ENCODE data around the gene KDM4C.
A peak's percentile ranks its signal among the peaks of the same experiment; 100 is the strongest.

The KDM4C gene

GRCh38 chr9:7137040-7137439 is 379.3 kb downstream of the KDM4C start:
- DNase-seq: no peak

DNA sequence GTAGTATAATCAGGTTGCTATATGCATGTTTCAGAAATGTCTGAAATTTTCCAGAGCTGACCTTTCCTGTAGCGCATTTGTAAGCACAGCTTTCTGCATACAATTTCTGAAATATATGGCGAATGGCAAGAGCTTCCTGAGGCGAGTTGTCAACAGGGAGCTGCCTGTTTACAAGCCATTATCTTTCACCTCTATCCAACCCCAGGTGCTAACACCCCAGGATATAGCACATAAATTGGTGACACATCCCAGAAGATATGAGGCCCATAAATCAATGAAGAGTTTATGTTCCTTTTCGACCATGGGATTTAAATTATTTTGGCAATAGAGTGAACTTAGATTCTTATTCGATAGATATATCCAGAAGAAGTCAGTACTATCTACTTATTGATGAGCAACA is 379.8 kb downstream of the KDM4C start:
- no peak for DNase-seq

- DNase-seq: no peak
Observed at GRCh38 chr9:7139886-7140285, 382.1 kb downstream of the KDM4C start.

DNA sequence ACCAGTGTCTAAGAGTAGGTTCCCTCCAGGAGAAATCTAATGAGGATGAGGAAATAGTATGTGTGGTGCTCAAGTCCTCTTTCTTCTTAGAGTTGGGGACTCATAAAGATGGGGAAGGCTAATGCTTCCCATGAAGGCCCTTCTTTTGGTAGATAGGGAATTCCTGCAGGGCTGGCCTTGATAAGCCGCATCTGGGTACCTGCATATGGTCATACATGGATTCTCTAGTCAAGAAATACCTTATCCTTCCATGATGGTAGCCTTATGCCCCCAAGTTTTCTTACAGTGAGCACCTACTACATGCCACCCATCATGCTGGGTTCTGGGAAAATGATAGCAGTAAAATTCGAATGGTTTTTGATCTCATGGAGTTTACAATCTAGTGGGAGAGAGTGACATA is 382.6 kb downstream of the KDM4C start:
- no peak for DNase-seq

GRCh38 chr9:7143645-7144200 is 385.9 kb downstream of the KDM4C start:
- DNase-seq: no peak

DNA sequence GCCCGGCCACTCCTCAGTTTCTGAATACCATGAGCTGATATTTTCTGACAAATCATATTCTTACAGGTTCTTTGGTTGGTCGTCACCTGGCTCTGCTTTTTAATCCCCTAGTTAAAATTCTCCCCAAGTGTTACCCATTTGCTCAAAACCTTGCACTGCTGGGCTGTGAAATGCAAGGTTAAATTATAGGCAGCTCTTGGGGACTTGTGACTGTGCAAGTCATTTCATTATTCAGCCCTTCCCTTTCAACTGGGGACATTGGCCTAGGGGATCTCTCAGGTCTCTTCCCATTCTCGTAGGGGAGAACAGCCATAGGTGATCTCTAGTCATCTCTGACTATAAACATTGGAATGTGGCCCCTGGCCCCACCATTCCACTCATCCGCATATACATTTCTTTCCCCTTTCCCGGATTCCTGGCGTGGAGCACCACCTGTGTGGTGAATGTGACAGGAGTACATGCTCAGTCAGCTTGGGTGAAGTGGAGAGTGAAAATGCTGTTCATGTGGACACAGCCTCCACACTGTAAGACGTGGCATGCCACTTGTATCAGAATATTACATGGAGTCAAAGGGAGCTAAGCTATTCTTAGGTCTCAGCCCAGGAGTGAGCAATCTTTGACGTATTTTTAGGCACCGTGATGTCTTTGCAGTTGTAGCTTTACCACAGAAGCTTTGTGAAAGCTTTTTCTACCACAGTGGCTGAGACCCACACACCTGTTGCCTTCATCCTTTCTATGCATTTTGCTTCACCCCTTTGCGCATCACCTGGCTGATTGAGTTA is 386.7 kb downstream of the KDM4C start:
- no peak for DNase-seq

DNA sequence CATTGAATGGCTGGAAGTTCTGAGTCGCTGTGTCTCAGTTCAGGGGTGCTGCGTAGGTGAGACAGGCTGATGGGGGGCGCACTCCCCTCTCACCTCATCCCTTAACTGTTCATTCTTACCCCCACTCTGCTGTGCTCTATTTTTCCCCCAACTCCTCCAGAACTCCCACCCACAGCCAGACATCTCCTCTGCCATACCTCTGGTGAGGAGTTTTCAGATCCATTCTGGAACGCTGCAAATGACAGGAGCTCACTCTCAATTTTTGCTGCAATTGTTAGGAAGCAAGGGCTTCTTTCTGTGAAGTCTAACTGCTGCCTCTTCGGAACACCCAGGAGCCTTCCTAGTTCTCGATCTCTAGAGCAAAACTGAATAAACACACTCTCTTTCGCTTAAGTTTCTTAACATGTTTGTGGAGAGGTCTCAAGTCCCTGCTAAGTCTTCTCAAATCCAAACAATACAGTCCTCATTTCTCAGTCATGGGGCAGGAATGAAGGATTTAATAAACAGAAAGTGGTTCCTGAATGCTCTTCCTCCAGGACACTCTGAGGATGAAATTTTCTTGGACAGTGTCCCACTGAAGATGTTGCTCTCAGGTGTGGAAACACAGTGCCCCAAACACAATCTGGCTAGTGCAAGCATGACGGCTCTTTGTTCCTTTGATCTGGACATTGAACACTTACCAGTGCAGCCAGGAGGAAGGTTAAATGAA is 387.7 kb downstream of the KDM4C start:
- no peak for DNase-seq

DNA sequence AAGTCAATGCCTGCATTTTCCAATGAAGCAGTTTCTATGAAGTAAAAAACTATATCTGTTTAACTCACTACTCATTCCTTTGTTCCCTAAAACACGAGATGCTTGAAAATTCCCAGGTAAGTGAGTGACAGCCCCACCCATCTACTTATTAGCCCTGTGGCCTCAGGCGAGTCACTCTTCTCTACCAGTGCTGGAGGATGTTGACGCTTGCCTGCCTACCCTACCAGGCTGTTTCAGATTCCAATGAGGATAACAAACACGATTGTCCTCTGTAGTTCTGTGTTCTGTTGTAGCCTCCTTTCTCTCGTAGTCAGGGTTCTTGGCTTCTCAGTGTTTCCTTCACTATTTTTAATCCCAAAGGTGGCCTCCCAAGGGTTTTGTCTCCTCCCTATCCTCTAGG is 388.8 kb downstream of the KDM4C start:
- DNase-seq: no peak

DNA sequence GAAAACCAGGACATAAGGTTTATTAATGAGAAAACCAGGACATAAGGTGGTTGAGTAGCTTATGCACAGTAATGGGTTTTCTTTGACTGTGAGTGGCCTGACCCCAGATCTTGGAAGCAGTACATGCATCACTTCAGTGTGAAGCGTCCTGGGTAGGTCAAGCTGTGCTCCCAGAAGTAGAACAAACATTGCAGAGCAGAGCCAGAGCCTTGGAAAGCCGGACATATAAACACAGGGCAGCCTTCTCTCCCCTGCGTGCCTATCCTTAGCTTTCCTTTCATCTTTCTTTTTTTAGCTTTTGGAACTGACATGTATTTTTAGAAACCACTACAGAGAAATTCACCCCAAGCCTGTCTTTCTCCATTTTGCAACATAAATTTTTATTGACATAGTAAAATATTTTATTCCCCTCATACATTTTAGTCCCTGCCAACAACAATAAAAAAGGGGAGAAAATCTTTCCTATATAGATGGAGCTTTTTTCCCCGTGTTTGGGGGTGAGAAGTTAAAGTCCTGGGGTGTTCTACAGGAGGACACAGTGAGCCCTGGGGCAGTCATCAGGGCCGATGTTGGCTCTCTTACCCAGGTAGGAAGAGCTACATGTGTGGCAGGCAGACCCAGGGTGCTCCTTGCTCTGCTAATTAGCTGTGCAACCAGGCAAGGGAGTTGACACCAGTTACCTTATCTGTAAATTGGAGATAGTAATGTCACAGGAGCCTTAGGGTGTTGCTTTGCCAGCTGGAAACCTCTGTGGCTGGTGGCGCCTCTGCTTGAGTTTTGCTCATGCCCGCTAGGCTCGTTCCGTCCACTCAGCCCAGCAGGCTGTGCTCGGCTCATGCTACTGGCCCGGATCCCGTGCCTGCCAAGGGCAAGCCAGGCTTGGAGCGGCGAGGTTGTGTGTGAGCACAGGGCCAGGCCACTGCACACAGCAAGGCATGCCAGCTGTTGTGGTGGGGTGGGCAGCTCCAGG is 389.6 kb downstream of the KDM4C start:
- peak in 5 of 51 donors; percentile 2 to 24 (median 9) for DNase-seq

- DNase-seq: peak in 1 of 51 donors; percentile 9
Observed at GRCh38 chr9:7148243-7148765, 390.5 kb downstream of the KDM4C start.

GRCh38 chr9:7149258-7149657 is 391.5 kb downstream of the KDM4C start:
- peak in 4 of 51 donors; percentile 4 to 28 (median 16) for DNase-seq

- no peak for DNase-seq
Observed at GRCh38 chr9:7150153-7150890, 392.5 kb downstream of the KDM4C start.

- DNase-seq: no peak
Observed at GRCh38 chr9:7153134-7153533, 395.4 kb downstream of the KDM4C start.

DNA sequence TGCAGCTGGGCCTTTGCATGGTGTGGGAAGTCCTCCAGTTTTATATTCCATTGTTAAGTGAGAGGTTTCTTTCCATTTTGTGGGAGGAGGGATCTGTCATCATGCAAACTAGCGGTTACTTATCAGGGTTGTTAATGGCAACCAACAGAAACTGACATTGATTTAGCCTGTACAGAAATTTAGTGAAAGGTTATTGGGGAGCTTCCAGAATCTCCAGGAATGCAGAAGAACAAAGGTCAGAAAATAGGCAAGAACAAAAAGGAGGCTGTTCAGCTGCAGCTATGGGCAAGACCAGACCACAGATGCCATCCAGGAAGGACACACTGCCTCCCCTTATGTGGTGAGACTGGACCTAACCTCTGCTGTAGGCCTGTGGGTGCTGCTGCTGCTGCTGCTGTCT is 395.8 kb downstream of the KDM4C start:
- no peak for DNase-seq

GRCh38 chr9:7154003-7154619 is 396.3 kb downstream of the KDM4C start:
- no peak for DNase-seq

GRCh38 chr9:7154650-7155049 is 396.9 kb downstream of the KDM4C start:
- DNase-seq: no peak

GRCh38 chr9:7161469-7161868 is 403.7 kb downstream of the KDM4C start:
- DNase-seq: no peak

- DNase-seq: no peak
Observed at GRCh38 chr9:7163932-7164331, 406.2 kb downstream of the KDM4C start.

GRCh38 chr9:7164440-7165330 is 406.9 kb downstream of the KDM4C start:
- DNase-seq: no peak
